Muscle layer of duodenum (tissue), 2 donors: Measurements from ENCODE around the gene PCDH9.

Source experiments
- H3K27ac ChIP-seq: one replicate; pipeline ENCODE4 v1.7.0; 2013; ENCODE audit warnings: mild to moderate bottlenecking, low read length
- H3K27me3 ChIP-seq: one replicate; pipeline ENCODE4 v1.7.0; 2013; ENCODE audit warnings: low read depth, mild to moderate bottlenecking, control low read depth, low read length
- H3K36me3 ChIP-seq, 2 donors: one replicate each; pipeline ENCODE4 v1.7.0; 2013; ENCODE audit warnings: low read length in 2 of 2, control low read depth in 1 of 2, mild to moderate bottlenecking in 1 of 2; ENCODE audit not compliant: insufficient read depth in 2 of 2, control insufficient read depth in 1 of 2
- H3K4me1 ChIP-seq, 2 donors: one replicate each; pipeline ENCODE4 v1.7.0; 2013; ENCODE audit warnings: low read length in 2 of 2, mild to moderate bottlenecking in 2 of 2, control low read depth in 1 of 2, moderate library complexity in 1 of 2; ENCODE audit not compliant: insufficient read depth in 2 of 2, control insufficient read depth in 1 of 2
- H3K4me3 ChIP-seq, 2 donors: one replicate each; pipeline ENCODE4 v1.7.0; 2013; ENCODE audit warnings: low read length in 2 of 2, low read depth in 1 of 2, mild to moderate bottlenecking in 1 of 2
- H3K9me3 ChIP-seq, 2 donors: one replicate each; pipeline ENCODE4 v1.7.0; 2013; ENCODE audit warnings: low read length in 2 of 2, control low read depth in 1 of 2, mild to moderate bottlenecking in 1 of 2; ENCODE audit not compliant: control insufficient read depth in 1 of 2
- donor health status: healthy.

The PCDH9 gene

DNA sequence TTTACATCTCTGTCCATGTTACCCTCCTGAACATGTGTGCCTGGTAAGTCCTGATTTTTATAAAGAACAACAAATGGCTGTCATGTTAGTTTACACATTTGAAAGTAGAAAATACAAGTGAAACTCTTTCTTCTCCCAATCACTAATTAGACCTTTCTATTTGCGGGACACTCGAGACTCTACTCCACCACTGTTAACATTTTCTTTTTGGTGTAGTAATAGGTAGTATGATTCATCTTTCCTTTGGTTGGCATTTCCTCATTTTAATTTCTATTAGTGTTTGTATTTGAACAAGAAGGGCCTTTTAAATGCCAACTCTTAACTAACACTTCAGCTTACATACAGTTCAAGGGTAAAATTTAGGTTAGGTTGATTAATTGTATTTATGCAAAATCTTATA, 371.1 kb downstream of the PCDH9 start:
- Histone ChIP-seq H3K36me3 (no peaks in the 10 kb centered on the region), H3K4me1 (no peaks in the 10 kb centered on the region), H3K9me3 (no peaks in the 10 kb centered on the region), H3K27ac (no peak overlapping the region), H3K4me3 (no peak overlapping the region), H3K27me3 (no peaks in the 10 kb centered on the region)

DNA sequence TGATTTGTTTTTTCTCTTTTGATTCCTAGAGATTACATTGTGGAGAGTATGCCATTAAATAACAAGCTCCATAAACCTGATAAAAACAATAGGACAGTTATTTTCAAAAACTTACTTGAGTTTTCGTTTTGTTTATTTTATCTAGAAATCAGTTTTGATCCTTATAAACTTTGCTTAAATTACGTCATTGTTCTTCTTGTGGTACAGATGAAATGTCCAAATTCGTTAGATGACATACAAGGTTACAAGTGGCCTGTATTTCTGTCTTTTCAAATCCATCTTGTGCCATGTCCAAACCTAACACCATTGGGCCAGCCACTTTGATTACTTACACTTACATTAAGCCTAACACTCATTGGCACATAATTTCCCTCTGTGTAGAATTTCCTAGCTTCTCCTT, 372.0 kb downstream of the PCDH9 start:
- no peak overlapping the region for H3K27ac ChIP-seq
- no peaks in the 10 kb centered on the region for H3K36me3 ChIP-seq
- H3K9me3 ChIP-seq, result no peaks in the 10 kb centered on the region
- H3K4me1 ChIP-seq, result no peaks in the 10 kb centered on the region
- no peak overlapping the region for H3K4me3 ChIP-seq
- H3K27me3 ChIP-seq, result no peaks in the 10 kb centered on the region

DNA sequence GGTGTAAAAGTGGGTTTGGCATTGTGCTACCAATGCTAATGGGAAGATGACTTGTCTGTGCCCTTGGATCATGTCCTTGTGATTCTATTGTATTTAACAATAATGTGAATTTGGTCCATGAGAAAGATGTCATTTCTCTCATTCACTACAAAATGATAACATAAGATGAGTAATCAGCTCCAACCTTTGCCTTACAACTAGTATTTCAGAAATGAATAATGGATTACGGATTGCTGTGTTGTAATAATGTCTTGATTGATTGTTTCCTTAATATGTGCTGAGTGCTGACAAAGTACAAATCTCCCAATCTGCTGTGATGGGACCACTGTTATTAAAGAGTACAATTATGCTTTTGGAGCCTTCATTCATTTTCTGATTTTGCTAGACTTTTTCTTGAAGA, 375.0 kb downstream of the PCDH9 start:
- Histone ChIP-seq H3K27me3 (no peaks in the 10 kb centered on the region), H3K9me3 (no peaks in the 10 kb centered on the region), H3K27ac (no peak overlapping the region), H3K4me1 (no peaks in the 10 kb centered on the region), H3K4me3 (no peak overlapping the region), H3K36me3 (no peaks in the 10 kb centered on the region)

DNA sequence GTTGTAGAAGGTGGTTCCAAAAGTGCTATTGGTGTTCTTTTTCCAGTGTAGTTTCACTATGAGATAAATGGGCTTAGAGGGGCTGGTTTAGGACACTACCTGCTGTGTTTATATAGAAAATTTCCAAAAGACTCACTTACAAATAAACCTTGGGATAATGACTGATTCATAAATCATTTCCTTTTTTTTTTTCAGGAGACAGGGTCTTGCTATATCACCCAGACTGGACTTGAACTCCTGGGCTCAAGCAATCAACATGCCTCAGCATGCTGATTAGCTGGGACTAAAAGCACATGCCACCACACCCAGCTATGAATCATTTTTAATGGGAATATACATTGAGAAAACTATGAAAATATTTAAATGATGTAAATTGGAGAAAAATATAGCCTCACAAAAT, 376.6 kb downstream of the PCDH9 start:
- Histone ChIP-seq H3K9me3 (no peaks in the 10 kb centered on the region), H3K36me3 (no peaks in the 10 kb centered on the region), H3K4me3 (no peak overlapping the region), H3K27me3 (no peaks in the 10 kb centered on the region), H3K4me1 (no peaks in the 10 kb centered on the region), H3K27ac (no peak overlapping the region)

DNA sequence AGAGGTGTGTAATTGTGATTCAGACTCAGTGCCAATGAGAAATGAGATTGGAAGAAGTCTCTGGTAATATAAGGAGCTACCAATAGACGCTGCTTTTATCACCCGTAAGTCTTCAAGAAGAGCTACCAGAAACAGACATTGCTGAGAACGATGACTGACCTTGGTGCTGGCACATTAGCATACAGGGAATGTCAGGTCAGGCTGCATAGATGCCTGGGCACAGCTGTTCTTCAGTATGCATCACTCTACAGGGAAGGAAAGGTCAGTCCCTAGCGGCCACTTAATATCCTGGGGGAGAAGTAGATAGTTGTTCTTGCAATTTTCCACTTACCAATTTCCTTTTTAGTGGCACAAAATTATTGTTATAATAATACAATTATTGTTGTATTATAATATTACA, 380.4 kb downstream of the PCDH9 start:
- Histone ChIP-seq H3K27ac (no peak overlapping the region), H3K9me3 (no peaks in the 10 kb centered on the region), H3K4me3 (no peak overlapping the region), H3K36me3 (no peaks in the 10 kb centered on the region), H3K27me3 (no peaks in the 10 kb centered on the region), H3K4me1 (no peaks in the 10 kb centered on the region)

DNA sequence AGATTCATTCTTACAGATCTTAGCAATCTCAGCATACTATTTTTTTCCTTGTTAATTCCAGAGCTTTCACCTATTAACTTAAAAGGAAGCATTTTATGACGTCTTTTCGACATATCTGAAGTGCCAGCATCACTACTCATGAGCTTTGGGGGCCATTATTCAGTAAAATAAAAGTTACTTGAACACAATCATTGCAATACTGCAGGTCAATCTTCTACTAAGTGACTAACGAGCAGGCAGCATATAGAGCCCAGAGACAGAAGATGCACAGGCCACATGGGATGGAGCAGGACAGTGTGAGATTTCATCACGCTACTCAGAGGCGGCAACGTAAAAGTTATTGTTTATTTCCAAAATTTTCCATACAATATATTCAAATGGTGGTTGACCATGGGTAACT, 382.6 kb downstream of the PCDH9 start:
- no peaks in the 10 kb centered on the region for H3K4me1 ChIP-seq
- no peaks in the 10 kb centered on the region for H3K36me3 ChIP-seq
- no peaks in the 10 kb centered on the region for H3K27me3 ChIP-seq
- H3K27ac ChIP-seq, result no peak overlapping the region
- H3K9me3 ChIP-seq, result no peaks in the 10 kb centered on the region
- no peak overlapping the region for H3K4me3 ChIP-seq

DNA sequence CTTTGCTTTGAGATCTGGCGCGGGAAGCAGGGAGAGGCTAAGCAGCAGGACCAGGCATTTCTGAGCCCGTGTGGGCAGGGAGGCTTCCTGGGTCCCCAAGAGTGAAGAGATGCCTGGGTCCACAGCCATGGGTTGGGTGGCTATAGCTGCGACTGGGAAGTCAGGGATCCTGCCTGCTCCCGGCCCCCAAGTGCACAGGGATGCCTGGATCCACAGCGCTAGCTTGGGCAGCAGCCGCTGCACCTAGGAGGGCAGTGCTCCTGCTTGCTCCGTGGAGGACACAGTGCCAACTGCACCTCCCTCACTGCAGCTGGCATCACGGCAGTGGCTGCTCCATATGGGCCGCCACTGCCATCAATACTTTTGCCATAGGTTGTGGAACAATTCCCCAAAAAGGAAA, 384.7 kb downstream of the PCDH9 start:
- H3K9me3 ChIP-seq, result no peaks in the 10 kb centered on the region
- H3K27ac ChIP-seq, result no peak overlapping the region
- H3K27me3 ChIP-seq, result no peaks in the 10 kb centered on the region
- no peaks in the 10 kb centered on the region for H3K36me3 ChIP-seq
- no peak overlapping the region for H3K4me3 ChIP-seq
- no peaks in the 10 kb centered on the region for H3K4me1 ChIP-seq

DNA sequence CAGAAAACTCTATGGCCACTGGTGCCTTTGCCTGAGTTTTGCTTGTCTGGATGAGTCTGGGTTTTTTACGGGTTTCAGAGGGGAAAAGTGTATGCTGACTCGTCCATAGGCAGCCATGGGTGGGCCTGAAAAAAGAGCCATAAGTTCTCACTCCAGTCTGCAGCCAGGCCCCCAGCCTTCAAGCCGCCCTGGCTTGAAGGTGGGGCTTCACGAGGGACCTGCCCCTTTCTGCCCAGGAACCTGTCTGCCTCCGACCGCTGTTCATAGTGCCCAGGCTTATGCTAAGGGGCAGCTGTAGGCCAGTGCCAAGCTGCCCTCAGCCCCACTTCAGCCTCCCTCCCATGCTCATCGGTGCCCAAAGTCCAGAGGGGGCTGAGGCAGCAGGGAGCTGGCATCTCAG, 385.2 kb downstream of the PCDH9 start:
- H3K4me1 ChIP-seq, result no peaks in the 10 kb centered on the region
- H3K36me3 ChIP-seq, result no peaks in the 10 kb centered on the region
- no peak overlapping the region for H3K4me3 ChIP-seq
- H3K27ac ChIP-seq, result no peak overlapping the region
- no peaks in the 10 kb centered on the region for H3K9me3 ChIP-seq
- H3K27me3 ChIP-seq, result no peaks in the 10 kb centered on the region

DNA sequence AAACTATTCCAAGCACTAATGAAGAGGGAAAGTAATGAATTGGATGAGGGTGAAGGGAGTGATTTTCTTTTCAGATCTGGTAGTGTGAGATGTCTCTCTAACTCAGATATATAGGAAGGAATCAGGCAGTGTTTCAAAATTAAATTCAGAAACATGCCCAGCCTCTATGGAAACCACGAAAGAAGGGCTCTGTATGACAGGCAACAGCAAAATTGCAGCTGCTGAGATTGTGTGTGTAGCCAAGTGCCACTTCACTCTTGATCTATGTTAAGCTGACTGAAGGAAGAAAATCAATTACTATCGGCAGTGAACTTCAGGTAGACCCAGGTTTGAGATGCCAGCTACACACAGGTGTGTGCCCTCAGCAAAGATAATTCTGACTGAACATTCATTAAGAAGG, 387.4 kb downstream of the PCDH9 start:
- H3K27ac ChIP-seq, result no peak overlapping the region
- no peaks in the 10 kb centered on the region for H3K9me3 ChIP-seq
- H3K27me3 ChIP-seq, result no peaks in the 10 kb centered on the region
- H3K4me3 ChIP-seq, result no peak overlapping the region
- no peaks in the 10 kb centered on the region for H3K36me3 ChIP-seq
- no peaks in the 10 kb centered on the region for H3K4me1 ChIP-seq

DNA sequence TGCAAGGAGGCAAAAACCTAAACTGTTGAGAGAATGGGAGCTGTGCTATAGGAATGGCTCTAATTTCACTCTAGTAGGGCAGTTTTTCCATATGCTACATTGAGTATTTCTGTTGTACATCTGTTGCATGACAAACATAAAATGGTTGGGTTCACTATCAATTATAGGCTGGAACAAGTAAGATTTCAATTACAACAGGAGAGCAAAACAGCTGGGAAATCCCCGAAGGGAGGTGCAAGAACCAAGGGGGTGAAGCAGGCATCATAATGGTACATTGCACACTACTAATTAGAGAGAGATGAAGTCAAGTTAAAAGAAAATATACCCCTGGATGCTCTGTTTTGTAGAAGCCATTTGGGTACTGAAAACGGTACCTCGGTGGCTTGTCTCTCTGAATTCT, 389.5 kb downstream of the PCDH9 start:
- no peaks in the 10 kb centered on the region for H3K9me3 ChIP-seq
- H3K4me3 ChIP-seq, result no peak overlapping the region
- no peak overlapping the region for H3K27ac ChIP-seq
- no peaks in the 10 kb centered on the region for H3K36me3 ChIP-seq
- no peaks in the 10 kb centered on the region for H3K4me1 ChIP-seq
- H3K27me3 ChIP-seq, result no peaks in the 10 kb centered on the region

DNA sequence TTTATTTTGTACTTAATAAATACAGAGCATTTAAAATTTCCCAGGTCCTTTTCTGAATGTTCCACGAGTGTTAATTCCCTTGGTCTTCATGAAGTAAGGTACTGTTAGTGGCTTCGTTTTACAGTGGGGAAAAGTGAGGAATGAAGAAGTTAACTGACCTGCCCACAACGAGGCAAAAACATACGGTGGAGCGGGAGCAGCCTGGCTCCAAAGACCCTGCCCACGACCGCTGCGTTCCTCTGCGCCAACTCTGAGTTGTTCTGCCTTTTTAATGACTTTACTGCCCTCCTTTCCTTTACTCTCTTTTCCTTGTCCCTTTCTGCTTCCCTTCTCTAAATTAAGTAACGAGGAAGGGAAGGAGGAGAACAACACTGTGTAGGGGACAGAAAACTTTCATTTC, 392.9 kb downstream of the PCDH9 start:
- Histone ChIP-seq H3K4me3 (no peak overlapping the region), H3K27me3 (no peaks in the 10 kb centered on the region), H3K9me3 (no peaks in the 10 kb centered on the region), H3K27ac (no peak overlapping the region), H3K36me3 (no peaks in the 10 kb centered on the region), H3K4me1 (no peaks in the 10 kb centered on the region)

DNA sequence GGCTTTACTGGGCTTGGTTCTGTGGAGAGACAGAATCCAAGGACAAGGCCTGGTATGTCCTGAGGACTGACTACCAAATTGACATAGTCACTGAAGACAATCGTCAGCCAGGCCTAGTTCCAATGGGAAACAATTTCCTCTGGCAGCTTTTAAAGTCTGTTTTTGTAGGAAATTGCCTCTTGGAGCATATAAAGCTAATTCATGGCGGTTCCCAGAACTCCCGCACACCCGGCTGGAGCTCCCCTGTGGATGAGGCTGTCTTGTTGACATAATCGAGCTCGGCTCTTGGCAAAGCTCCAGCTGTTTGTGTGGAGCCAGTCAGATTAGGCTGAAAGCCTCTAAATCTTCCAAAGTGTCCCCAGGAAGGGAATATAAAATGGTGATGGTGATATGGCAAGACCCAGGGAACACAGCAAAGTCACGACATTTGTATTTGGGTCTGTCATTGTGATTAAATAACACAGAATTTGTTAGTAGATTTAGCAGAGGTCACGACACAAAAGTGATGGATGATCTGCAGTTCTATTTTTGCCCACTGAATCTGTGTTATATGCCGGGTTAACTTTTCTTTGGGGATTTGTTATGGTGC, 395.0 kb downstream of the PCDH9 start:
- H3K9me3 ChIP-seq, result no peaks in the 10 kb centered on the region
- no peaks in the 10 kb centered on the region for H3K27me3 ChIP-seq
- H3K27ac ChIP-seq, result no peak overlapping the region
- no peak overlapping the region for H3K4me3 ChIP-seq
- H3K4me1 ChIP-seq, result no peaks in the 10 kb centered on the region
- H3K36me3 ChIP-seq, result no peaks in the 10 kb centered on the region
